Left hindlimb (tissue), 1 donor: ENCODE results near the gene SH2D3A.
A peak's percentile ranks its signal among the peaks of the same experiment; 100 is the strongest.

Experiments
- DNase-seq: peaks from one replicate; pipeline ENCODE4 v3.0.0-alpha.2; 2018

The SH2D3A gene

GRCh38 chr19:6736917-6737283 lies 30.3 kb downstream of the SH2D3A start:
- DNase-seq: no peak

GRCh38 chr19:6736169-6736916 lies 30.9 kb downstream of the SH2D3A start:
- peak; percentile 78 for DNase-seq

DNA sequence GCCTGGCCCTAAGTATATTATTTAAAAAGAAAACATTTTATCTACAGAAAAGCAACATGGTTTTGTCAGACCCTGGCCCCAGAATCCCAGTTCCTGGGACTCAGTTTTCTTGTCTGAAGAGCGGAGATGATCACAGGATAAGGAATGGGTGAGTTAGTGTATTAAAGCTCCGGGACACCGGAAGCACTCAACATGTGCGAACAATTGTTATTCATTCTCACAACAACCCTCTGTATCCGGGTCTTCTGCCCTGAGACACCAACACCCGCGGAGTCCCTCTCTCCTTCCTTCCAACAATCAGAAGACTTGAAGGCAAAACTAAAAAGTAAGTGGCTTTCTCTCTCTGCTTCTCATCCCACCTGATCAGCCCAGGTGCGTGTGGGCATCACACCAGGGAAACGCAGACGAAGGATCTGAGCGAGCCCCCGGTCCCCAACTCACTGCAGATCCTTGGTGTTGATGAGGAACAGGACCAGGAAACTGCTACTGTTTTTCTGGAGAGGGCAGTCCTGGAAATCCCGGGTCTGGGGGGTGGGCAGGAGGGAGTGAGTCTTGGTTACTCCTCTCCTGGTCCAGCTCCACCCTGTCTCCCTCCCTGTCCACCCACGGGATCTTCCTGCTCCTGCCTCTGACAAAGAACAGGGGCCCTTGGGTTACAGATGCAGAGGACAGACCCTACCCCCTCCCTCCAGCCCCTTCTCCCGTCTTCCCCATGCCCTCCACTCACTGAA lies 31.9 kb downstream of the SH2D3A start:
- no peak for DNase-seq

DNA sequence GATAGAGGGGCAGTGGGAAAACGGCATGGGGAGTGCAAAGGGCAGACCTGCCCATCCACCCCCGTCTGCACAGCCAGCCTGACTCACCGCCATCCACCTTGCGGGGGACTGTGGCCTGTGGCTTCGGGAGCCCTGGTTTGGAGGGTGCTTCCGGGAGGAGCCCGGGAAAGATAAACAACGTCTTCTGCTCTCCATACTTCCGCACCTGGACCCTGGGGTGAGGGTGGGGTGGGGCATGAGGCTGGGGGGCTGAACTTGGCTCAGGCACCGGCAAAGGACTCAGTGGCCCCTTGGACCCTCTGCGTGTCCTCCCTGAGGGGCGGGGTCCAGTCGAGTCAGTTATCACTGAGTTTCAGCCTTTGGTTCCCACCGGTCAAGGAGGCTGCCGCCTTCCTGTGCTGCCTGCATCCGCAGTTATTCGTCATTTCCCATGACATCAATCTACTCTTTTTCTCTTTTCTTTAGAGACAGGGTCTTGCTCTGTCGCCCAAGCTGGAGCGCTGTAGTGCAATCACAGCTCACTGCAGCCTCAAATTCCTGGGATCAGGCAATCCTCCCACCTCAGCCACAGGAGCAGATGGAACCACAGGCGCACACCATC lies 33.0 kb downstream of the SH2D3A start:
- DNase-seq: no peak

GRCh38 chr19:6733338-6734095 lies 33.7 kb downstream of the SH2D3A start:
- DNase-seq: no peak

DNA sequence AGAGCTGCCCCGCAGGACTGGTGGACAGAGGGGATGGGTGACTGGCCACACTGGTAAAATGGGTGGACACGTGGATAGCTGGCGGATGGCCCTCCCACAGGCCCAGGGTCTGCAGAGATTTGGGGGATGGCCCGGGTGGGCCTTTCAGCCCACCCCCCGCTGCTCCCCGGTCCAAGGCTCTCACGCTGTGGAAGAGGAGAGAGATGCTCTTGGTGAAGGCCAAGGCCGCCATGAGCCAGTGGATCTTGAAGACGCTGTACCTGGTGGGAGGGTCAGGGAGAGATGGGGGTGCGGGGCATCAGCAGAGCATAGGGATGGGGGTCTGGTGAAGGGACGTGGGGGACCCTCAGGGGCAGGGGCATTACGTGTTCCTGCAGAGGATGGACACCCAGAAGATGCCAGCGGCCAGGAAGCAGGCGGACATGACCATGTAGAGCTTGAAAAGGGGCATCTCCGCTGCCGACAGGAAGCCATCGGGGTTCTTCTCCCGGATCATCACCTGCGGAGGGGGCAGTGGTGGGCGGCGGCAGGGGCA lies 34.4 kb downstream of the SH2D3A start:
- DNase-seq: no peak

GRCh38 chr19:6731822-6732221 lies 35.4 kb downstream of the SH2D3A start:
- DNase-seq: no peak

- DNase-seq: no peak
These were observed 36.1 kb downstream of the SH2D3A start for GRCh38 chr19:6730941-6731670.

- DNase-seq: no peak
These were observed 37.0 kb downstream of the SH2D3A start for GRCh38 chr19:6730153-6730804.

- no peak for DNase-seq
These were observed 37.6 kb downstream of the SH2D3A start for GRCh38 chr19:6729573-6730152.

DNA sequence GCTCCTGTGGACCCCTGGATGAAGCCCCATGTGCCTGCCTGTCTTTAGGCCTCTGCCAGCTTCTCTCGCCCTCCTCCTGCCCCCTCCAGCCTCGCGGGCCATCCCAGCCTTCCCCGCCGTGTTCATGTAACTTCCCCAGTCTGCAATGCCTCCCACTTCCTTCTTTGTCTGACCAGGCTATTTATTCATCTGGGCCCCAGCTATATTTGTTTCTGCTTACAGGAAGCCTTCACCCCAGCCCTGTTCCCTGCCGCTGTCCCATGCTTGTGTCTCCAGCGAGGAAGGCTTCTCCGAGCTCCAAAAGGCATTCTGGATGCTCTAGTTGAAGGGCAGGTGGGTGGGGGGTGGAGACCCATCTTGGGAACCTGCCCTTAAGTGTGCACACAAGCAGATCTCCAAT lies 38.9 kb downstream of the SH2D3A start:
- DNase-seq: no peak

GRCh38 chr19:6725513-6726231 lies 41.6 kb downstream of the SH2D3A start:
- DNase-seq: no peak

GRCh38 chr19:6724631-6725492 lies 42.4 kb downstream of the SH2D3A start:
- DNase-seq: no peak

GRCh38 chr19:6723738-6724137 lies 43.5 kb downstream of the SH2D3A start:
- no peak for DNase-seq

- DNase-seq: no peak
These were observed 44.1 kb downstream of the SH2D3A start for GRCh38 chr19:6723108-6723618.

DNA sequence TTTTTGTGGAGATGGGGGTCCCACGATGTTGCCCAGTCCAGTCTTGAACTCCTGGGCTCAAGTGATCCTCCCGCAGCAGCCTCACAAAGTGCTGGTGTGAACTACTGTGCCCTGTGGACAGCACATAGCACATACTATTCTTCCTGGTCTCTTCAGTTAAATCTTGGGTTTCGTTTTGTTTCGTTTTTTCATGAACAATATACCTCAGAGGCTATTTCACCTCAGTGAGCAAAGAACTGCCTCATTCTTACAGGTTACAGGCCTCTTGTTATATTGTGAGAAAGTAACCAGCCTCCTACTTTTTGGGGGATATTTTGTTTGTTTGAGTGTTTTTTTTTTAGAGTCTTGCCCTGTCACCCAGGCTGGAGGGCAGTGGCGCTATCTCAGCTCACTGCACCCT lies 45.5 kb downstream of the SH2D3A start:
- no peak for DNase-seq

- no peak for DNase-seq
These were observed 46.1 kb downstream of the SH2D3A start for GRCh38 chr19:6721138-6721474.

DNA sequence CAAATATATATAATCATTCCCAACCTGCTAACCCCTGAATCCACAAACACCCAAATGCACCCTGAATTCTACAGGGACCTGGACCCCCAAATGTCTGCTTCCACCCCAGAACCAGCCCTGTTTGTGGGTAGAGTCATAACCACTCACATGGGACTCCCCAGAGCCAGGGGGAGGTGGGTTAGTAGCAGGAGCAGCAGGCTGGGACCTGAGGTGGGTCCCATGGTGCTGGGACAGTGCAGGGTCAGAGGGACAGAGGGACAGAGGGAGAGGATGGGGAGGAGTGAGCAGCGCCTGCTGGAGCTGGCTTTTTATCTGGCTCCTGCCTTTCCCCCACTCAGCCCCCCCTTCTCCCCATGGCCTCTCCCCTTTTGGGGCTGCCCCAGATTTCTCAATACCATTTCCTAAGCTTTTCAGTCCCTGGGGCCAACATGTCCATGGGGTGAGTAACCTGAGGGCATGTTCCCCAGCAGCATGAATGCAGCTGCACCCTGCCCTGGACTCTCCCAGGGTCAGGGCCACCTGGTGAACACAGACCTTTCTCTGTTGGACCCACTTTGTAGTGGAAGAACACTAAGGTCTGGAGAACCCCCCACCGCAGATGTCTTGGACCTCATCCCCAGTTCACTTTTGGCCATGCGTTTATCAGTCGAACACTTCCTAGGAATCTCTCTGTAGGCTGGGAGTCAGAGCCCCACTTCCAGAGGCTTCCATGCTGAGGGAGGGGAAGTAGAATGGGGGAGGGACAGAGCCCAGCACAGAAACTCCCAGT lies 46.7 kb downstream of the SH2D3A start, which contains the start of gene C3:
Gene C3, minus strand, starts transcription at position 282 of the 769 bp plus-strand sequence. Its CDS starts 61 bp downstream, at position 221.
- DNase-seq: no peak

DNA sequence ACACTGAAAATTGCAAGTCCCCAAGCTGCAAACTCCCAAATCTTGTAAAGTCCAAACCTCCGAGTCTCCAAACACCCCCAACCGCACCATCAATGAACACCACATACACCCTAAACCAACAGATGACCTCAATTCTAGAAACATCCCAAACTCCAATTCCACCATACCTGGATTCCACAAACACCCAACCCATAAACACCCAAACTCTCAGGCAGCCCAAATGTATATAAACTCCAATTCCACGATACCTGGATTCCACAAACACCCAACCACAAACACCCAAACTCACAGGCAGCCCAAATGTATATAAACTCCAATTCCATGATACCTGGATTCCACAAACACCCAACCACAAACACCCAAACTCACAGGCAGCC lies 47.3 kb downstream of the SH2D3A start:
- DNase-seq: no peak
